Vagina (tissue), 2 donors: ENCODE results near the gene PDE3A. TPM values are rescaled to one million over a fixed set of nuclear protein-coding genes. Genes with fewer than 3 reads are reported as not detected.

Experiments
- DNase-seq, 2 donors: peaks; one replicate each; pipeline ENCODE4 v3.0.0-alpha.2; 2017; ENCODE audit errors: extremely low spot score in 2 of 2
- H3K27ac ChIP-seq: fragments of 200-600 bp; sonication (generic); one replicate; pipeline ENCODE4 v1.5.1; 2019
- H3K27me3 ChIP-seq: fragments of 200-600 bp; sonication (generic); one replicate; pipeline ENCODE4 v1.5.1; 2019
- H3K36me3 ChIP-seq, 2 donors: fragments of 200-600 bp; sonication (generic); one replicate each; pipeline ENCODE4 v1.5.1; 2017 to 2019
- H3K4me1 ChIP-seq: fragments of 200-600 bp; sonication (generic); one replicate; pipeline ENCODE4 v1.5.1; 2019
- H3K4me3 ChIP-seq, 2 donors: fragments of 200-600 bp; sonication (generic); 1 replicate in 1 of 2; 2 replicates in 1 of 2; pipeline ENCODE4 v1.5.1; 2016 to 2019
- H3K9me3 ChIP-seq: fragments of 200-600 bp; sonication (generic); one replicate; pipeline ENCODE4 v1.5.1; 2019
- CTCF ChIP-seq, 3 experiments: fragments of 450-650 bp in 2 of 3; fragments of 200-600 bp in 1 of 3; sonication (generic) in 1 of 3; IDR thresholded peaks; one replicate each; pipeline ENCODE4 v1.5.1; 2017 to 2019; ENCODE audit warnings: antibody characterized with exemption in 3 of 3, mild to moderate bottlenecking in 2 of 3, moderate library complexity in 2 of 3
- POLR2A ChIP-seq, 2 donors: fragments of 450-650 bp; IDR thresholded peaks; one replicate each; pipeline ENCODE4 v1.6.1; 2017; ENCODE audit warnings: antibody characterized with exemption in 2 of 2, mild to moderate bottlenecking in 2 of 2, moderate library complexity in 2 of 2
- POLR2AphosphoS5 ChIP-seq, 2 donors: sonication (generic); formaldehyde crosslinking; IDR thresholded peaks; one replicate each; pipeline ENCODE4 v1.9.0; 2017; ENCODE audit warnings: antibody characterized with exemption in 2 of 2, mild to moderate bottlenecking in 2 of 2, low read depth in 1 of 2; ENCODE audit not compliant: insufficient read depth in 1 of 2
- intact Hi-C: fragments of 100-400 bp; cut with DNase I; formaldehyde crosslinking; loops from one replicate; pipeline ENCODE4 v1.15.1; 2023
- total RNA-seq: library from RNA; depleted of rRNA; stranded (reverse); fragments of >200 nt; gene quantifications from one replicate; pipeline ENCODE4 v1.2.3, GENCODE V29; 2016

The PDE3A gene
- total RNA-seq, 1 donor from 2014 or later: 9.6 TPM

- TF ChIP-seq POLR2AphosphoS5 (IDR thresholded peaks at IDR 0.05; ENCODE audit: insufficient read depth in 1 of 2, low read depth in 1 of 2) (no peak), CTCF (IDR thresholded peaks at IDR 0.05) (no peak), POLR2A (IDR thresholded peaks at IDR 0.05) (no peak)
- Histone ChIP-seq H3K9me3 (no peaks in the 10 kb centered on the region), H3K4me3 (no peak overlapping the region), H3K4me1 (no peaks in the 10 kb centered on the region), H3K36me3 (no peaks in the 10 kb centered on the region), H3K27ac (no peak overlapping the region), H3K27me3 (no peaks in the 10 kb centered on the region)
- intact Hi-C loops: no loop called here
- DNase-seq: no peak
Observed at GRCh38 chr12:20469756-20470155, 101.4 kb downstream of the PDE3A start.

- DNase-seq: no peak
- Histone ChIP-seq H3K27me3 (no peaks in the 10 kb centered on the region), H3K36me3 (no peaks in the 10 kb centered on the region), H3K4me3 (no peak overlapping the region), H3K9me3 (no peaks in the 10 kb centered on the region), H3K4me1 (no peaks in the 10 kb centered on the region), H3K27ac (no peak overlapping the region)
- intact Hi-C loops: no loop called here
- TF ChIP-seq POLR2AphosphoS5 (IDR thresholded peaks at IDR 0.05; ENCODE audit: insufficient read depth in 1 of 2, low read depth in 1 of 2): no peak
- TF ChIP-seq CTCF (IDR thresholded peaks at IDR 0.05): no peak
- TF ChIP-seq POLR2A (IDR thresholded peaks at IDR 0.05): no peak
Observed at GRCh38 chr12:20472102-20472782, 103.9 kb downstream of the PDE3A start.

GRCh38 chr12:20473133-20473532 lies 104.8 kb downstream of the PDE3A start:
- intact Hi-C loops: no loop called here
- no peaks in the 10 kb centered on the region for H3K9me3 ChIP-seq
- no peaks in the 10 kb centered on the region for H3K4me1 ChIP-seq
- no peak overlapping the region for H3K27ac ChIP-seq
- no peak for DNase-seq
- H3K27me3 ChIP-seq: no peaks in the 10 kb centered on the region
- no peak overlapping the region for H3K4me3 ChIP-seq
- no peaks in the 10 kb centered on the region for H3K36me3 ChIP-seq
- TF ChIP-seq POLR2A (IDR thresholded peaks at IDR 0.05) (no peak), CTCF (IDR thresholded peaks at IDR 0.05) (no peak), POLR2AphosphoS5 (IDR thresholded peaks at IDR 0.05; ENCODE audit: insufficient read depth in 1 of 2, low read depth in 1 of 2) (no peak)

- Histone ChIP-seq H3K9me3 (no peaks in the 10 kb centered on the region), H3K27me3 (no peaks in the 10 kb centered on the region), H3K4me3 (no peak overlapping the region), H3K27ac (no peak overlapping the region), H3K36me3 (no peaks in the 10 kb centered on the region), H3K4me1 (no peaks in the 10 kb centered on the region)
- intact Hi-C loops: no loop called here
- no peak for DNase-seq
- no peak for TF ChIP-seq POLR2A (IDR thresholded peaks at IDR 0.05)
- TF ChIP-seq POLR2AphosphoS5 (IDR thresholded peaks at IDR 0.05; ENCODE audit: insufficient read depth in 1 of 2, low read depth in 1 of 2): no peak
- TF ChIP-seq CTCF (IDR thresholded peaks at IDR 0.05): no peak
Observed at GRCh38 chr12:20474016-20474415, 105.7 kb downstream of the PDE3A start.

- Histone ChIP-seq H3K27ac (no peak overlapping the region), H3K27me3 (no peaks in the 10 kb centered on the region), H3K4me3 (no peak overlapping the region), H3K9me3 (no peaks in the 10 kb centered on the region), H3K4me1 (no peaks in the 10 kb centered on the region), H3K36me3 (no peaks in the 10 kb centered on the region)
- intact Hi-C loops: no loop called here
- TF ChIP-seq POLR2AphosphoS5 (IDR thresholded peaks at IDR 0.05; ENCODE audit: insufficient read depth in 1 of 2, low read depth in 1 of 2): no peak
- no peak for TF ChIP-seq POLR2A (IDR thresholded peaks at IDR 0.05)
- TF ChIP-seq CTCF (IDR thresholded peaks at IDR 0.05): no peak
- no peak for DNase-seq
Observed at GRCh38 chr12:20474443-20474842, 106.1 kb downstream of the PDE3A start.
